ENCODE measurements around the gene TMC8. TPM values are rescaled to one million over a fixed set of nuclear protein-coding genes. Genes with fewer than 3 reads are reported as not detected.

The TMC8 gene
- polyA plus RNA-seq, 3 donors, result 4.6 to 5.9 (median 4.9) TPM

GRCh38 chr17:78143214-78144146 is 12.9 kb downstream of the TMC8 start:
- no peak overlapping the region for H3K27ac ChIP-seq (ENCODE audit: low read depth, low read length)
- 88 to 90% (median 88%) methylated on average over 21 of the region's 21 CpGs for WGBS, 3 donors

- 30 to 36% (median 35%) methylated on average over 11 of the region's 11 CpGs for WGBS, 3 donors
- H3K27ac ChIP-seq (ENCODE audit: low read depth, low read length), result no peak overlapping the region
Measured at GRCh38 chr17:78144147-78144719, 13.7 kb downstream of the TMC8 start.

GRCh38 chr17:78144736-78145641 is 14.4 kb downstream of the TMC8 start:
- H3K27ac ChIP-seq (ENCODE audit: low read depth, low read length), result no peak overlapping the region
- WGBS, 3 donors, result 22 to 56% (median 47%) methylated on average over 18 of the region's 18 CpGs

GRCh38 chr17:78146471-78146869 is 15.9 kb downstream of the TMC8 start:
- WGBS, 3 donors, result 92 to 99% (median 94%) methylated on average over 7 of the region's 7 CpGs
- no peak overlapping the region for H3K27ac ChIP-seq (ENCODE audit: low read depth, low read length)

- 85 to 90% (median 90%) methylated on average over 6 of the region's 6 CpGs for WGBS, 3 donors
- no peak overlapping the region for H3K27ac ChIP-seq (ENCODE audit: low read depth, low read length)
Measured at GRCh38 chr17:78146881-78147280, 16.3 kb downstream of the TMC8 start.

GRCh38 chr17:78147315-78147998 is 16.9 kb downstream of the TMC8 start:
- no peak overlapping the region for H3K27ac ChIP-seq (ENCODE audit: low read depth, low read length)
- 51 to 61% (median 53%) methylated on average over 8 of the region's 8 CpGs for WGBS, 3 donors

- 72 to 73% (median 72%) methylated on average over 14 of the region's 14 CpGs for whole genome bisulfite sequencing, 3 donors
Measured at GRCh38 chr17:78148286-78149016, 17.9 kb downstream of the TMC8 start.

GRCh38 chr17:78151514-78152008 is 21.0 kb downstream of the TMC8 start:
- no peak overlapping the region for H3K27ac ChIP-seq (ENCODE audit: low read depth, low read length)
- WGBS, 3 donors, result 28 to 60% (median 54%) methylated on average over 6 to 7 of the region's 7 CpGs

More at GRCh38 chr17:78148286-78149016, 17.9 kb downstream of the TMC8 start:
- H3K27ac ChIP-seq (ENCODE audit: low read depth, low read length), result no peak overlapping the region

- WGBS, 3 donors, result 64 to 84% (median 77%) methylated on average over 11 of the region's 11 CpGs
- H3K27ac ChIP-seq (ENCODE audit: low read depth, low read length), result no peak overlapping the region
Measured at GRCh38 chr17:78154903-78155811, 24.6 kb downstream of the TMC8 start.

GRCh38 chr17:78159575-78160158 is 29.1 kb downstream of the TMC8 start:
- no peak overlapping the region for H3K27ac ChIP-seq (ENCODE audit: low read depth, low read length)
- 44 to 84% (median 47%) methylated on average over 10 of the region's 10 CpGs for whole genome bisulfite sequencing, 3 donors

GRCh38 chr17:78163881-78164747 is 33.5 kb downstream of the TMC8 start:
- WGBS, 3 donors, result 57 to 66% (median 61%) methylated on average over 22 of the region's 22 CpGs
- no peak overlapping the region for H3K27ac ChIP-seq (ENCODE audit: low read depth, low read length)

GRCh38 chr17:78164748-78165607 is 34.4 kb downstream of the TMC8 start:
- H3K27ac ChIP-seq (ENCODE audit: low read depth, low read length), result no peak overlapping the region
- WGBS, 3 donors, result 86 to 93% (median 86%) methylated on average over 16 of the region's 16 CpGs

GRCh38 chr17:78166416-78166815 is 35.8 kb downstream of the TMC8 start:
- H3K27ac ChIP-seq (ENCODE audit: low read depth, low read length), result no peak overlapping the region
- WGBS, 3 donors, result 60 to 80% (median 75%) methylated on average over 6 of the region's 6 CpGs

GRCh38 chr17:78168242-78168902 is 37.8 kb downstream of the TMC8 start, which contains the start of gene SYNGR2:
Gene SYNGR2, plus strand, starts transcription at chr17:78168581. Its CDS starts 36 bp downstream, at chr17:78168617.
- WGBS, 3 donors, result 0 to 2% (median 1%) methylated on average over 61 to 83 of the region's 84 CpGs
- no peak within 1 kb of the TSS for H3K27ac ChIP-seq (ENCODE audit: low read depth, low read length)

Measured in adipose tissue (tissue), 3 donors.